Measurements from ENCODE around the gene TECR.

The TECR gene

DNA sequence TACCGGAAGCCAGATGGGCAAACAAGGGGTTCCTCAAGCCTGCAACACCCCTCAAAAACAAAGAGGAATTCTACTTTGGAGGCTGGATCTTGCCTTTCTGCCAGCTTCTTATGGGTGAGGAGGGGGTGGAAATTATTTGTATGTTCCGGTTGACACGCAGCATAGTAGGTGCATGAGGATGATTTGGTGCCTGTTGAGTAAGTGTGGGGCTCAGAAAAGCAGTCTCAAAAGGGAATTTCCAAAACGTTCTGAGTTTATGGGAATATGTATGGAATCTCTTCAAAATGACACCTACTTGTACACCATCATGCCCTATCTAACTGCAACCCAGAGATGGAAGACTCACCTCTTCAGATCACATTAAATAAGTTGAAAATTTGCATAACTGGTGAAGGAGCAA lies 3.0 kb upstream of the TECR start:
- no peak overlapping the region for H3K4me3 ChIP-seq (ENCODE audit: low read depth, low read length)
- DNase-seq (ENCODE audit: low read depth): no peak
- TF ChIP-seq, protein P1, sequence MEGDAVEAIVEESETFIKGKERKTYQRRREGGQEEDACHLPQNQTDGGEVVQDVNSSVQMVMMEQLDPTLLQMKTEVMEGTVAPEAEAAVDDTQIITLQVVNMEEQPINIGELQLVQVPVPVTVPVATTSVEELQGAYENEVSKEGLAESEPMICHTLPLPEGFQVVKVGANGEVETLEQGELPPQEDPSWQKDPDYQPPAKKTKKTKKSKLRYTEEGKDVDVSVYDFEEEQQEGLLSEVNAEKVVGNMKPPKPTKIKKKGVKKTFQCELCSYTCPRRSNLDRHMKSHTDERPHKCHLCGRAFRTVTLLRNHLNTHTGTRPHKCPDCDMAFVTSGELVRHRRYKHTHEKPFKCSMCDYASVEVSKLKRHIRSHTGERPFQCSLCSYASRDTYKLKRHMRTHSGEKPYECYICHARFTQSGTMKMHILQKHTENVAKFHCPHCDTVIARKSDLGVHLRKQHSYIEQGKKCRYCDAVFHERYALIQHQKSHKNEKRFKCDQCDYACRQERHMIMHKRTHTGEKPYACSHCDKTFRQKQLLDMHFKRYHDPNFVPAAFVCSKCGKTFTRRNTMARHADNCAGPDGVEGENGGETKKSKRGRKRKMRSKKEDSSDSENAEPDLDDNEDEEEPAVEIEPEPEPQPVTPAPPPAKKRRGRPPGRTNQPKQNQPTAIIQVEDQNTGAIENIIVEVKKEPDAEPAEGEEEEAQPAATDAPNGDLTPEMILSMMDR (IDR thresholded peaks at IDR 0.05; ENCODE audit: insufficient read depth, low read depth, low read length, missing control alignments): no peak

- H3K4me3 ChIP-seq (ENCODE audit: low read depth, low read length): peak overlapping the region; percentile 72
- DNase-seq (ENCODE audit: low read depth): no peak
- TF ChIP-seq, protein P1 (IDR thresholded peaks at IDR 0.05; ENCODE audit: insufficient read depth, low read depth, low read length, missing control alignments): no peak
These were observed 758 bp upstream of the TECR start for GRCh38 chr19:14528419-14529253.

GRCh38 chr19:14530005-14530348 lies 583 bp downstream of the TECR start:
- TF ChIP-seq, protein P1 (IDR thresholded peaks at IDR 0.05; ENCODE audit: insufficient read depth, low read depth, low read length, missing control alignments): no peak
- H3K4me3 ChIP-seq (ENCODE audit: low read depth, low read length): peak overlapping the region; percentile 86
- peak; percentile 42 for DNase-seq (ENCODE audit: low read depth)

DNA sequence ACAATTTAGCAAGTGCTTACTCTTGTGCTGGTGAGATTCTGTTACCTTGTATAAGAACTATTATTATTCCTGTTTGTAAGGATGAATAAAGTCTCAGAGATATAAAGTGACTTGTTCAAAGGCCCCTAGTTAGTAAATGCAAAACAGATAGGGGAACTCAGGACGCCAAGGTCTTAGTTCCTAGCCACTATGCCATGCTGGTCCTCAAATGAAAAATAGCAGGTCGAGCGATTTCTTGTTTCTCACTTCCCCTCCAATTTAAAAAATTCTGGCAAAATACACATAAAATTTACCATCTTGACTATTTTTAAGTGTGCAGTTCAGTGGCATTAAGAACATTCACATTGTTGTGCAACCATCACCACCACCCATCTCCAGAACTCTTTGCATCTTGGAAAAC lies 1.1 kb downstream of the TECR start:
- no peak for DNase-seq (ENCODE audit: low read depth)
- H3K4me3 ChIP-seq (ENCODE audit: low read depth, low read length): peak overlapping the region; percentile 86
- TF ChIP-seq, protein P1 (IDR thresholded peaks at IDR 0.05; ENCODE audit: insufficient read depth, low read depth, low read length, missing control alignments): no peak

GRCh38 chr19:14533450-14533849 lies 4.1 kb downstream of the TECR start:
- TF ChIP-seq, protein P1 (IDR thresholded peaks at IDR 0.05; ENCODE audit: insufficient read depth, low read depth, low read length, missing control alignments): no peak

DNA sequence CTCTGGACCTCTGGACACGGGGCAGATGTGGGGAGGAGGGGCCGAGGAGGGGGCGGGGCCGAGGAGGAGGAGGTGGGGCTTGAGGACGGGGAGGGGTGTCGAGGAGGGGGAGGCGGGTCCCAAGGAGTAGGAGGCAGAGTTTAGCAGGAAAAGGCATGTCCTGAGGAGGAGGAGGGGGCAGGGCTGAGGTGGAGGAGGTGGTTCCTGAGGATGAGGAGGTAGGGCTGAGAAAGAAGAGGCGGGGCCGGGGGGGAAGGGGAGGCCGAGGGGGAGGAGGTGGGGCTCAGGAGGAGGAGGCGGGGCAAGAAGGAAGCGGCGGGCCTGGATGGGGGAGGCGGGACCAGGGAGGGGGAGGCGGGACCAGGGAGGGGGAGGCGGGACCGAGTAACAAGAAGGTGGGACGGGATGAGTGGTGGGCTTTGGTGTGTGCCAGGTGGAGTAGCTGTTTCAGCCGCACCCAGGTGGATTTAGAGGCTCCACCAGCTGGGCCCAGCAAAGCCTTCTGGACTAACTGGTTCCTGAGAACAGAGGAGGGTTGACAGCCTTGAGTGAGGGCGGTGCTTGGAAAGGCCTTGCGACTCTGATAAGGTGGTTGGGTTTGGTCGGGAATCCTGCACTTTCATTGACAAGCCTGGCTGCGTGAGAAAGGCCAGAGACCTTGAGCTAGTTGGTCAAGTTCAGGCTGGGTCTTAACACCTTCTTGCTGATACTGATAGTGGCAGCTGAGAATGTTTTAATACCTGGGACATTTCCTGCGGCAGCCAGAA lies 7.7 kb downstream of the TECR start:
- DNase-seq (ENCODE audit: low read depth): peak; percentile 63
- TF ChIP-seq, protein P1 (IDR thresholded peaks at IDR 0.05; ENCODE audit: insufficient read depth, low read depth, low read length, missing control alignments): no peak
- no peak overlapping the region for H3K4me3 ChIP-seq (ENCODE audit: low read depth, low read length)

More at GRCh38 chr19:14533450-14533849, 4.1 kb downstream of the TECR start:
- no peak for DNase-seq (ENCODE audit: low read depth)
- no peak overlapping the region for H3K4me3 ChIP-seq (ENCODE audit: low read depth, low read length)
